NCI-H187 (cell line): ENCODE measurements around the gene IL17RE.
"Not testable (repeated sequence)": the region's sequence is repeated elsewhere in the genome, so short reads cannot be mapped to it uniquely, and the experiment has no call there.

Experiments used
- DNase-seq, 2 experiments: peaks; one replicate each; lab custom pipeline; 2025; lab: John Stamatoyannopoulos, UW

The IL17RE gene

DNA sequence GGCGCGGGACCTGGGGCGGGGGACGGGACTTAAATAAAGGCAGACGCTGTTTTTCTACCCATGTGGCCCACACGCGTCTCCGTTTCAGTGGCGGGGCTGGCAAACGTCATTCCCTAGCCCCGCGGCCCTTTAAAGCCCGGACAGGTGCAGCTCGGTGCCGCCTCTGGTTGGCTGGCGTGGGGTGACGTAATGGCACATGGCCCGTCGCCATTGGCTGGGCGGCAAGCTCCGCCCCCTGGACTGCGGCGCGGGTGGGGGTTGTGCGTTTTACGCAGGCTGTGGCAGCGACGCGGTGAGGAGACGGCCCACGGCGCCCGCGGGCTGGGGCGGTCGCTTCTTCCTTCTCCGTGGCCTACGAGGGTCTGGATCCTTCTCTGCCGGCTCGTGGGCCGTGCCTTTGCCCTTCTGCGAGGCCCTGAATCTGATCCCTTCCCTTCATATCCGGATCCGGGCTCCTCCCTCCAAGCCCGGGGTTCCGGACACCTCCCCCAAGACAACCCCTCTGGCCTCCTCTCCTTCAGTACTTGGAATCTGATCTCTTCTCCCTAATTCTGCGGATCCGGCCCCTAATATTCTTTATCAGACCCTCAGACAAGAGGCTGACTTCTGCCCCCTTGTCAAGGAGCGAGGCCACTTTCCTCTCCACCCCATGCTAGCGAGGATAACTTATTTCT is 31.1 kb downstream of the IL17RE start, which contains the start of gene CRELD1:
TSS of gene CRELD1 (plus strand) at position 274 of the 674 bp plus-strand sequence. CDS start 605 bp downstream, outside the sequence.
- DNase-seq, result peak; percentile 78 to 79

DNA sequence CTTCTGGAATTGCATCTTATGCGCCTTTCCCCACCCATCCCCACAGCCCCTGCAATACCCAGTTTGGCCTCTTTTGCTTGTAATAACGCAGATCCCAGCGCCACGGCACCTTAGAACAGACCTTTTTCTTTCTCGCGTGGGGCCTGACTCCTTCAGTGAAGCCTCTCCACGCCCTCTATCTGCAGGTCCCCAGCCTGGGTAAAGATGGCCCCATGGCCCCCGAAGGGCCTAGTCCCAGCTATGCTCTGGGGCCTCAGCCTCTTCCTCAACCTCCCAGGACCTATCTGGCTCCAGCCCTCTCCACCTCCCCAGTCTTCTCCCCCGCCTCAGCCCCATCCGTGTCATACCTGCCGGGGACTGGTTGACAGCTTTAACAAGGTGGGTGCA is 31.6 kb downstream of the IL17RE start:
- no peak for DNase-seq

- DNase-seq, result no peak
These were observed 32.3 kb downstream of the IL17RE start for GRCh38 chr3:9934993-9935392.

DNA sequence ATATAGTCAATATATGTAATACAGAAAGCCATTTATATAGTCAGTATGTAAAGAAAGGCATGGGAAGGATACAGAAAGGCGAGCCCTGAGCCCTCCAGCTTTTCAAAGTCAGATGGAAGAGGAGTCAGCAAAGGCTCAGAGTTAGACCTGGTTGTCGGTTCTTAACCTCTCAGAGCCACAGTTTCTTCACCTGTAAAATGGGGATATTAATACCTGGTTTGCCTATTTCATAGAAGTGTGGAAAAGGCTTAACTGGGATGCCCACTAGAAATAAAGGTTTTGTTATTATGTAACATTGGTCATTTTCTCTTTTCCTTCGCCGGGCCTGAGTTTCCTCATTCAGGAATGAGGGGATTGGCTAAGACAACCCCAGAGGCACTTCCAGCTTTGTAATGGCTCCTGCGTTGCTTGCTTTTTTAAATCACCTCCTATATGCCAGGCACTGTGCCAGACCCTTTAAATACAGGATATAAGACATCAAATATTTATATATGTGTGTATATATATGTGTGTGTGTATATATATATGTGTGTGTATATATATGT is 33.4 kb downstream of the IL17RE start:
- DNase-seq, result no peak

GRCh38 chr3:9937486-9938238 is 35.0 kb downstream of the IL17RE start:
- no peak for DNase-seq

DNA sequence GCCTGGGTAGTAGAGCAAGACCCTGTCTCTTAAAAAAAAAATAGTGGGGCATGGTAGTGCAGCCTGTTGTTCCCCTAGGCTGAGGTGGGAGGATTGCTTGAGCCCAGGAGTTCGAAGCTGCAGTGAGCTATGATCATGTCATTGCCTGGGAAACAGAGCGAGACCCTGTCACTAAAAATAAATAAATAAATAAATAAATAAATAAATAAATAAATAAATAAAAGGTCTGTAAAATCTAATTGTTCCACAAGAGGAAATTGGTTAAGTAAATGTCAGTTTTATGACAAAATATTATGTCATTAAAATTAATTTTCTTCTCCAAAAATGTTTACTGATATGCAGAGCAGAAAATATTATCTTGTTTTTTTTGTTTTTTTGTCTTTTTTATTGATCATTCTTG is 36.3 kb downstream of the IL17RE start:
- no peak for DNase-seq

GRCh38 chr3:9939906-9940305 is 37.3 kb downstream of the IL17RE start:
- DNase-seq, result not testable (repeated sequence)

DNA sequence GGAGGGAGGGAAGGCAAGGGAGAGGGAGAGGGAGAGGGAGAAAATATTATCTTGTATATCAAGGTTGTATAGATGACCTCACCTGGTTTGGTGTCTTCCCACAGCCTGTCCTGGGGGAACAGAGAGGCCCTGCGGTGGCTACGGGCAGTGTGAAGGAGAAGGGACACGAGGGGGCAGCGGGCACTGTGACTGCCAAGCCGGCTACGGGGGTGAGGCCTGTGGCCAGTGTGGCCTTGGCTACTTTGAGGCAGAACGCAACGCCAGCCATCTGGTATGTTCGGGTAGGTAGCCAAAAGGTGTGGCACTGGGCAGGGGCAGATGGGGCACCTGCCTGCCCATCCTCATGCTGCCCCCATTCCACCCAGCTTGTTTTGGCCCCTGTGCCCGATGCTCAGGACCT is 38.1 kb downstream of the IL17RE start:
- no peak for DNase-seq

- no peak for DNase-seq
These were observed 39.5 kb downstream of the IL17RE start for GRCh38 chr3:9942164-9942563.

DNA sequence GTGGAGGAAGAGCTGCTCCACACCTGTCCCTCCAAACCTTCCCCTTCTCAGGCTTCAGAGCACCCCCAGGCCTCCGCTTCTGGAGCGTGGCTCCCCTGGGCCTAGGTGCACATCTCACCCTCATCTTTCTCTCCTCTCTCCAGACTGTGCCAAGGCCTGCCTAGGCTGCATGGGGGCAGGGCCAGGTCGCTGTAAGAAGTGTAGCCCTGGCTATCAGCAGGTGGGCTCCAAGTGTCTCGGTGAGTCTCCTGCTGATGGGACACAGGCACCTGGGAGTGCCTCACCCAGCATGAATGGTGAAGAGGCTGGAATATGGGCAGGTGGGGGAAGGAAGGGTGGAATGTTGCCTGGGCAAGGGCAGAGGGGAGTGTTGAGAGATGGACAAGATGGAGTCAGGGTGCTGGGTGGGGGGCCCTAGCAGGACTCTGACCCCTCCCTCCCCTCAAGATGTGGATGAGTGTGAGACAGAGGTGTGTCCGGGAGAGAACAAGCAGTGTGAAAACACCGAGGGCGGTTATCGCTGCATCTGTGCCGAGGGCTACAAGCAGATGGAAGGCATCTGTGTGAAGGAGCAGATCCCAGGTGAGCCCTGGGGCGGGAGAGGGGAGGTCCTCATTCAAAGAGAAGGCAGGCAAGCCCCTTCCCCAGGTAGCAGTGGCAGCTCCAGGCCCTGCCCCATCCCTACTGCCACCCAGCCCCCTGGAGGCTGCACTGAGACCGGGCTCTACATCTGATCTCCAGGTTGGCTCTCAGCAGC is 40.5 kb downstream of the IL17RE start:
- no peak for DNase-seq

DNA sequence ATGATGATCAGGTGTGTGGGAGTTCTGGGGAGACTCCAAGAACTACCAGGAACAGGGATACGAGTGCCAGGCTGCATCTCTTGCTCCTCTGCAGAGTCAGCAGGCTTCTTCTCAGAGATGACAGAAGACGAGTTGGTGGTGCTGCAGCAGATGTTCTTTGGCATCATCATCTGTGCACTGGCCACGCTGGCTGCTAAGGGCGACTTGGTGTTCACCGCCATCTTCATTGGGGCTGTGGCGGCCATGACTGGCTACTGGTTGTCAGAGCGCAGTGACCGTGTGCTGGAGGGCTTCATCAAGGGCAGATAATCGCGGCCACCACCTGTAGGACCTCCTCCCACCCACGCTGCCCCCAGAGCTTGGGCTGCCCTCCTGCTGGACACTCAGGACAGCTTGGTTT is 41.6 kb downstream of the IL17RE start:
- DNase-seq, result no peak

DNA sequence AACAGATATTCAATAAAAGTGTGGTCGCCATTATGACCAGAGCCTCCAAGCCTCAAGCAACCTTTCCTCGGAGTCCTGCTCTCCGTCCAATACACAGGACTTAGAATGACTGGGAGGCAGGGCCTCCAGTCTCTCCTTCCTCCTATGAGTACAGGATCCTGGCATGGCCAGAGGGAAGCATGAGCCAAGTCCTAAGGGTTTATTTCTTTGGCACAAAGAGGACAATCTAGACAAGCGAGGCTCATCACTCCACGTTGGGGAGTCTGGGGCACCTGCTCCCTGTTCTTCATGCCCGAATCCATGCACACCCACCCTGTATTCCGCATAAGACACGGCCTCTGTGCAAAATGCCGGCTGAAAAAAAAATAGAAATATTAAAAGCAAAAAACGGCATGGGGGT is 42.7 kb downstream of the IL17RE start:
- no peak for DNase-seq

DNA sequence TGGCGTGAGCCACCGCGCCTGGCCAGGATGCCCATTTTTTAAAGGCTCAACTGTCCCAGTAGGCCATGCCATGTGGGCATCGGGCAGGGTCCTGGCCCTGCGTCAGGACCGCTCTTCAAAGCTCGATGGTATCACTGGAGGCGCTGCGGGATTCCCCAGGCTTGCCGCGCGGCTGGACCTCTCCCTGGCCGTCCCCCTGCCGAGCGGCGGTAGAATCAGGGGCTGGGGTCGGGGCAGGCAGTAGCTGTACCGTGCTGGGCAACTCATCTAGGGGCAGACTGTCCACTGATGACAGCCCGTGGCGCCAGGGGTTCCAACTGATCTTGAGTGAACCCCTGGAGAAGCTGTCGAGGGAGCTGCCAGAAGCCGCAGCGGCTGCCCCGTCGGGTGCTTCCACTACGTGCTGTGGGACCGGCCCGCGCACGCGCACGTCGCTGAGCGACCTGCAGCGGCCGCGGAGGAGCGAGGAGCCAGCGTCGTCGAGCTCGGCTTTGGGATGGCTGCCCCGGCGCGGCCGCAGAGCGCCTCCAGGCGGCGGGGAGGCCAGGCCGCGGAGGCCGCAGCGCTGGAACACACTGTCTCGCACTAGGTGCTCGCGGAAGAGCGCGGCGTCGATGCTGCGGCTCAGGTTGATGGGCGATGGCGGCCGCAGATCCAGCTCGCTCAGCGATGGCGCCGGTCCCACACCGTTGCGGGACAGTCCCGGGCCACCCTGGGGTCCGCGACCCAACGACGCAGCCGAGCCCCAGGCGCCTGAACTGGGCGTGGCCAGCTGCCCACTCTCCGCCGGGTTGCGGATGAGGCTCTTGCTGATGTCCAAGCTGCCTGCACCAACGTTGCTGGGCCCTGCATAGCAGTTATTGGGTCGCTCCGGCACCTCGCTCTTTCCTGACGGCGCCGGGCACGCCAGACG is 43.7 kb downstream of the IL17RE start:
- peak; percentile 35 to 68 for DNase-seq

DNA sequence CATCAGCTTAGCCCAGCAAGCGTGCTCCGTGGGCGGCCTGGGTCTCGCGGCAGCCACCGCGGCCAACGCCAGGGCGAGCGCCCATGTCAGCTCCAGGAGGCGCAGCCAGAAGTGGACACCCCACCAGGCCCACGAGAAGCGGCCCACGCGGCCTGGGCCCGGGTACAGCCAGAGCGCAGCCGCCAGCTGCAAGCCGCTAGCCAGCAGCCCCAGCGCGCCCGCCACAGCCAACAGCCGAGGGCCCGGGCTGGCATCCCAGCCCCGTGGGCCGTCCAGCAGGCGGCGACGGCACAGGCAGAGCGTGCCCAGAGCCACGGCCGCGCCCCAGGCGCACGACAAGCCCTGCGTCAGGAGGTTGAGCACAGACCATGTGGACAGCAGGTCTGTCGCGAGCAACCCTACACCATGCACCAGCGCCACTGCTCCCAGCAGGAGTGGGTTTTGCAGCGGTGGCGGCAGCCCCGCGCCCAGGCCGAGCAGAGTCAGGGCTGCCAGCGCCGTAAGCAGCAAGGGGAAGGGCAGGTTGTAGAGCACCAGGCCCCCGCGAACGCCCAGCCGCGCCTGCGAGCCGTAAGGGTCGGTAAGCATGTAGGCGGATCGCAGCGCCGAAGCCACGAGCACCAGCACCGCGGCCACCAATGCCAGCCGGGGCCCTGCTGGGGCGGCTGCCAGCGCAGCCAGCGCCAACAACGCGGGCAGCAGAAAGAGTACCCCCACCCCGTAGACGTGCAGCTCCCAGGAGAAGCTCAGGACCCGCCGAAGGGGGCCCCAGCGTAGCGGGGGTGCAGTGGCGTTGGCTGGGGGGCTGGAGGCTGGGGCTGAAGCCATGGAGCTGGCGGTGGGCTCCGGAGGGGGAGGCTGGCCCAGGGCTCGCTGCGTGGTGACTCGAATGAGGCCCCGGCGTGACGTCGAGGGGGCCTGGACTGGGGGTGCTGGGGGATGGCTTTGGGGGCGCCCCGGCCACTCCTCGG is 44.7 kb downstream of the IL17RE start:
- peak in 1 of 2 experiments; percentile 47 for DNase-seq

DNA sequence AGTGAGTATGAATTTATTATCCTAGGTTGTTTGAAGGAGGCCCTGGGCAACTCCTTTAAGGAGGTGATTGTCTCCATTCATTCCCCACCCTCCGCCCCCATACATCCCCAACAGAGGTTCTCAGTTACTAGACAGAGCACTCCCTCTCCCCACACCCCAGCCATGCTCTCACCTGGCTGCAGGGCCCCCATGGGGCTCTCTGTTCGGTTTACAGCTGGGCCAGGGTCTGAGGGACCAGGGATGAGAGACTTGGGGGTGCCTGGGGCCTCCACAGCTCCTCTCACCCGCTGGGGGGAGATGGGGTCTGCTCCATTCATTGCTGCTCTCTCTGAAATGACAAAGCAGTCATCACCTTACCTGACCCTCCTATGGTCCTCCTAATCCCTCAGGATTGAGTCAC is 45.9 kb downstream of the IL17RE start:
- DNase-seq, result no peak

DNA sequence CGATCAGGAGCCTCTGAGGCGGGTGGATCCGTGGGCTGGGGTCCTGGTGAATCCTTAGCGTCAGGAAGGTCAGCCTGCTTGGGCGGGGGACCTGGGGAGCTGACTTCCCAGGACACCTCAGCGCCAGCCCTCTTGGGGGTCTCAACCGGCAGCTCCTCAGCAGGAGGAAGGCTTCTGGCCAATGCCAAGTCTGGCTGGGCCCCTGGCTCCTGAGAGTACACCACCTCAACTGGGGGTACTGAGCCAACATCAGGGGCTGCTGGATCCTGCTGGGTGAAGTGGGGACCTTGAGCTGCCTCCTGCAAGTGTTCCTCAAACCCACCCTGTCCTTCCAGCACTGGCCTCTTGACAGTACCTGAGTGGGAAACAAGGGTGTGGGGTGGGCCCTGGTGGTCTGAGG is 46.5 kb downstream of the IL17RE start:
- DNase-seq, result no peak

GRCh38 chr3:9949626-9950025 is 47.0 kb downstream of the IL17RE start:
- DNase-seq, result no peak

DNA sequence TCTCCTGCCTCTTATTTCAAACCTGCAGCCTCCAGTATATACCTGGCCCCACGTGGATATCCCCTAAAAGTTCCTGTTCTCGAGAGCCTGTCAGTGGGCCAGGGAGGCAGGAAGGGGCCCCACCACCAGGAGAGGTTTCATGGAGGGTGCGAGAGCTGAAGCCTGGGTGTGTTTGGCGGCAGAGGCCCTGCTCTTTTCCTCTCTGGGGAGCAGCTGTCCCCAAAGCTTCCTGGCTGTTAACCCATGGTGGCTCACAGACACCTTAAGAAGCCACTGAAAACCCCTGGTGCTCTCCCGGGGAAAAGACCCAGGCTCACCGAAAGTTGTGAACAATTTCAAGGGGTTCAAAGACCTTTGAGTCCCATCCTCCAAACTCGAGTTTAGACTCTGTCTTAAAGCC is 48.5 kb downstream of the IL17RE start:
- DNase-seq, result no peak

- DNase-seq, result no peak
These were observed 48.9 kb downstream of the IL17RE start for GRCh38 chr3:9951598-9951961.
